HG02763 (cell line): ENCODE results near the gene BPI.
"Not testable (repeated sequence)": the region's sequence is repeated elsewhere in the genome, so short reads cannot be mapped to it uniquely, and the experiment has no call there.

Experiments used
- ATAC-seq: cut with Tn5 transposase; IDR thresholded peaks from one replicate; pipeline ENCODE4 v1.9.1; 2021; ENCODE audit warnings: mild to moderate bottlenecking, moderate library complexity; ENCODE audit not compliant: unreplicated experiment

BPI gene

GRCh38 chr20:38331814-38332213 is 27.9 kb downstream of the BPI start:
- ATAC-seq = no peak

- ATAC-seq = no peak
Measured at GRCh38 chr20:38334016-38334415, 30.1 kb downstream of the BPI start.

- ATAC-seq = no peak
Measured at GRCh38 chr20:38336726-38337125, 32.8 kb downstream of the BPI start.

GRCh38 chr20:38337561-38338140 is 33.7 kb downstream of the BPI start:
- ATAC-seq = no peak

GRCh38 chr20:38338849-38339520 is 35.0 kb downstream of the BPI start:
- ATAC-seq = no peak

- ATAC-seq = not testable (repeated sequence)
Measured at GRCh38 chr20:38339521-38339896, 35.6 kb downstream of the BPI start.

GRCh38 chr20:38339997-38340396 is 36.0 kb downstream of the BPI start:
- no peak for ATAC-seq

- no peak for ATAC-seq
Measured at GRCh38 chr20:38340693-38341092, 36.7 kb downstream of the BPI start.

- ATAC-seq = no peak
Measured at GRCh38 chr20:38342216-38342615, 38.3 kb downstream of the BPI start.

- no peak for ATAC-seq
Measured at GRCh38 chr20:38342713-38343310, 38.9 kb downstream of the BPI start.

- no peak for ATAC-seq
Measured at GRCh38 chr20:38343311-38344106, 39.6 kb downstream of the BPI start.

GRCh38 chr20:38344107-38344701 is 40.2 kb downstream of the BPI start:
- ATAC-seq = no peak

- no peak for ATAC-seq
Measured at GRCh38 chr20:38345643-38346042, 41.7 kb downstream of the BPI start.

GRCh38 chr20:38346247-38346651 is 42.3 kb downstream of the BPI start, which contains the start of gene LBP:
Gene LBP, plus strand, starts transcription at chr20:38346482. Its CDS starts 35 bp downstream, at chr20:38346517.
- no peak for ATAC-seq

GRCh38 chr20:38346741-38347140 is 42.8 kb downstream of the BPI start:
- ATAC-seq = no peak

- no peak for ATAC-seq
Measured at GRCh38 chr20:38349856-38350255, 45.9 kb downstream of the BPI start.

GRCh38 chr20:38350879-38351775 is 47.2 kb downstream of the BPI start:
- no peak for ATAC-seq

GRCh38 chr20:38353316-38353715 is 49.4 kb downstream of the BPI start:
- no peak for ATAC-seq

GRCh38 chr20:38354227-38354626 is 50.3 kb downstream of the BPI start:
- no peak for ATAC-seq
